DMS153 treated with DMSO at 0.1 percent for 48 hours (cell line): ENCODE results near the gene CHN2.
A peak's percentile ranks its signal among the peaks of the same experiment; 100 is the strongest.

Experiments
- DNase-seq: peaks from one replicate; lab custom pipeline; 2025; ENCODE audit not compliant: unreplicated experiment; lab: John Stamatoyannopoulos, UW

Gene CHN2

GRCh38 chr7:29304756-29305155 is 110.2 kb downstream of the CHN2 start:
- no peak for DNase-seq

GRCh38 chr7:29306319-29306991 is 111.9 kb downstream of the CHN2 start:
- DNase-seq = no peak

- no peak for DNase-seq
Observed at GRCh38 chr7:29308424-29308823, 113.8 kb downstream of the CHN2 start.

- DNase-seq = peak; percentile 43
Observed at GRCh38 chr7:29309041-29309854, 114.7 kb downstream of the CHN2 start.

GRCh38 chr7:29310625-29311024 is 116.0 kb downstream of the CHN2 start:
- DNase-seq = no peak

GRCh38 chr7:29311314-29311713 is 116.7 kb downstream of the CHN2 start:
- no peak for DNase-seq

GRCh38 chr7:29314148-29314547 is 119.6 kb downstream of the CHN2 start:
- no peak for DNase-seq

GRCh38 chr7:29315122-29315891 is 120.7 kb downstream of the CHN2 start:
- no peak for DNase-seq

- no peak for DNase-seq
Observed at GRCh38 chr7:29315892-29316270, 121.3 kb downstream of the CHN2 start.

- DNase-seq = no peak
Observed at GRCh38 chr7:29316926-29317325, 122.4 kb downstream of the CHN2 start.

GRCh38 chr7:29318853-29319718 is 124.5 kb downstream of the CHN2 start:
- no peak for DNase-seq

GRCh38 chr7:29319719-29320521 is 125.3 kb downstream of the CHN2 start:
- DNase-seq = no peak

GRCh38 chr7:29320577-29320976 is 126.0 kb downstream of the CHN2 start:
- no peak for DNase-seq

- DNase-seq = no peak
Observed at GRCh38 chr7:29322023-29322712, 127.6 kb downstream of the CHN2 start.

- DNase-seq = no peak
Observed at GRCh38 chr7:29325476-29325875, 130.9 kb downstream of the CHN2 start.

GRCh38 chr7:29326864-29327263 is 132.3 kb downstream of the CHN2 start:
- no peak for DNase-seq

- DNase-seq = peak; percentile 78
Observed at GRCh38 chr7:29327455-29327854, 132.9 kb downstream of the CHN2 start.

- no peak for DNase-seq
Observed at GRCh38 chr7:29328045-29328444, 133.5 kb downstream of the CHN2 start.

GRCh38 chr7:29328811-29329210 is 134.2 kb downstream of the CHN2 start:
- DNase-seq = no peak
